Activated T-cell treated with anti-CD3 and anti-CD28 coated beads, Interleukin-2, amount 50 U/mL, for 24 hours (primary cell): ENCODE results near the gene AGRN.
"Not testable (repeated sequence)": the region's sequence is repeated elsewhere in the genome, so short reads cannot be mapped to it uniquely, and the experiment has no call there.

Experiments
- DNase-seq: peaks from one replicate; pipeline ENCODE4 v3.0.0-alpha.2; 2020
- H3K27ac Mint-ChIP-seq: 2 replicates; pipeline ENCODE4 v1.8.0; 2020; ENCODE audit warnings: mild to moderate bottlenecking, mixed read lengths
- H3K27me3 Mint-ChIP-seq: 2 replicates; pipeline ENCODE4 v1.8.0; 2020; ENCODE audit warnings: mixed read lengths
- H3K36me3 Mint-ChIP-seq: 2 replicates; pipeline ENCODE4 v1.8.0; 2020; ENCODE audit warnings: low read depth, mixed read lengths
- H3K4me1 Mint-ChIP-seq: 2 replicates; pipeline ENCODE4 v1.8.0; 2020; ENCODE audit warnings: low read depth, mixed read lengths
- H3K4me3 Mint-ChIP-seq: 2 replicates; pipeline ENCODE4 v1.8.0; 2020; ENCODE audit warnings: mild to moderate bottlenecking, moderate library complexity, mixed read lengths
- H3K9me3 Mint-ChIP-seq: 2 replicates; pipeline ENCODE4 v1.8.0; 2020; ENCODE audit warnings: mixed read lengths

AGRN gene

DNA sequence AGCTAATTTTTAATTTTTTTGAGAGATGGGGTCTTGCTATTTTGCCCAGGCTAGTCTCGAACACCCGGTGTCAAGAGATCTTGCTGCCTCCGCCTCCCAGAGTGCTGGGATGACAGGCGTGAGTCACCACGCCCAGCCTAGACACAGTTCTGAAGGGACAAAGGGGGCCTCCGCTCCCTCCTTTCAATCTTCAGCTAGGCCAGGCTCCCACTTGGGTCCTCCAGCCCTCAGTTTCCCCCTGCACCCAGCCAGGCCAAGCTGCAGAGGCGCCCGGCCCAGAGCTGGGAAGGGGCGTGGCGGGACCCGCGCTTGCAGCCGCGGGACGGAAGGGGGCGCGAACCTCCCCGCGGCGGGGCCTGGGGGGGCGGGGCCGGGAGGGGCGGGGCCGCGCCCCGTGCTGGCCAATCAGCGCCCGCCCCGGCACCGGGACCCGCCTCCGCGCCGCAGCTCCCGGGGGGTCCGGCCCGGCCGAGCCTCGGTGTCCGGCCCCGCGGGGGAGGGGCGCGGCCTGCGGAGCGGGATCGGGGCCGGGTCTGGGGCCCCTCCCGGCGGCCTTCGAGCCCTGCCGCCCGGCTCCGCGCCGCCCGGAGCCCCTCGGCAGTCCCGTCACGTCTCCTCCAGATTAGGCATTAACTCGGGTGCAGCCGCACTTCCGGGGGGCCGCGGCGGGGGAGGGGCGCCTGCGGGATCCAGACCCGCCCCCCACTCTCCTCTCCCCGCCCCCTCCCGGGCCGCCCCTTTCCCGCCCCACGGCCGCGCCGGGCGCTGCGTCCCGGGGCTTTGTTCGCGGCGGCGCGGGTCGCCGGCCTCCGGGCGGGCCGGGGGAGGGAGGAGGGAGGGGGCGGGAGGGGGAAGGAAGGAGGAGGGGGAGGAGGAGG, 559 bp upstream of the AGRN start:
- Mint-ChIP-seq H3K9me3 (no peaks in the 10 kb centered on the region), H3K4me3 (peak overlapping the region; percentile 73), H3K27ac (no peak overlapping the region), H3K27me3 (peaks cover 11% of the 10 kb centered on the region), H3K36me3 (no peaks in the 10 kb centered on the region), H3K4me1 (peaks cover 15% of the 10 kb centered on the region)
- DNase-seq: peak; percentile 88

DNA sequence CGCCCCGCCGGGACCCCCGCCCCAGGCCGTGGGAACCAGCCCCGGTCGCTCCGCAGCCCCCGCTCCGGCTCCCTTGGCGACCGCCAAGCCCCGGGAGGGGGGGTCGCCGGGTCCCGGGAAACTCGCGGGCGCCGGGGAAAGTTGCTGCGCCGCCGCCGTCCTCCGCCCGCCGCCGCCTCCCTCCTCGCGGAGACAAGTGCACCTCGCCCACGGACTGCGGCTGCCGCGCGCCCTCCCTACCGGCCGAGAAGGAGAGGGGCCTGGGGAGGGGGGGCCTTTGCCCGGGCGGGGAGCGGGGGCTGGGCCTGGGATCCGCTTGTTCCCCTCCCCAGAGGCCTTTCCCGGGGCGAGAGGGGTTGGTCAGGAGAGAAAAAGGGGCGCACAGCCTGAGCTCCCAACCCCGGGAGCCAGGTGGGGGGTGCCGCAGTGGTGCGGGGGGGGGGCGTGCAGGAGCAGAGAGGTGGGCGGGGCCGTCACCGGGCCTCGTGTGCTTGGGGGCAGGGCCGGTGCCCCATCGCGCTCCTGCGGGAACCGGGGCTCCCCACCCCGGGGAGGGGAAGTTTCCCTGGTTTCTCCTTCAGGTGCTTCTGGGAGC, 592 bp downstream of the AGRN start:
- peaks cover 11% of the 10 kb centered on the region for H3K27me3 Mint-ChIP-seq
- DNase-seq: peak; percentile 66
- H3K4me3 Mint-ChIP-seq: peak overlapping the region; percentile 39
- no peaks in the 10 kb centered on the region for H3K36me3 Mint-ChIP-seq
- H3K9me3 Mint-ChIP-seq: no peaks in the 10 kb centered on the region
- H3K4me1 Mint-ChIP-seq: peaks cover 9% of the 10 kb centered on the region
- no peak overlapping the region for H3K27ac Mint-ChIP-seq

DNA sequence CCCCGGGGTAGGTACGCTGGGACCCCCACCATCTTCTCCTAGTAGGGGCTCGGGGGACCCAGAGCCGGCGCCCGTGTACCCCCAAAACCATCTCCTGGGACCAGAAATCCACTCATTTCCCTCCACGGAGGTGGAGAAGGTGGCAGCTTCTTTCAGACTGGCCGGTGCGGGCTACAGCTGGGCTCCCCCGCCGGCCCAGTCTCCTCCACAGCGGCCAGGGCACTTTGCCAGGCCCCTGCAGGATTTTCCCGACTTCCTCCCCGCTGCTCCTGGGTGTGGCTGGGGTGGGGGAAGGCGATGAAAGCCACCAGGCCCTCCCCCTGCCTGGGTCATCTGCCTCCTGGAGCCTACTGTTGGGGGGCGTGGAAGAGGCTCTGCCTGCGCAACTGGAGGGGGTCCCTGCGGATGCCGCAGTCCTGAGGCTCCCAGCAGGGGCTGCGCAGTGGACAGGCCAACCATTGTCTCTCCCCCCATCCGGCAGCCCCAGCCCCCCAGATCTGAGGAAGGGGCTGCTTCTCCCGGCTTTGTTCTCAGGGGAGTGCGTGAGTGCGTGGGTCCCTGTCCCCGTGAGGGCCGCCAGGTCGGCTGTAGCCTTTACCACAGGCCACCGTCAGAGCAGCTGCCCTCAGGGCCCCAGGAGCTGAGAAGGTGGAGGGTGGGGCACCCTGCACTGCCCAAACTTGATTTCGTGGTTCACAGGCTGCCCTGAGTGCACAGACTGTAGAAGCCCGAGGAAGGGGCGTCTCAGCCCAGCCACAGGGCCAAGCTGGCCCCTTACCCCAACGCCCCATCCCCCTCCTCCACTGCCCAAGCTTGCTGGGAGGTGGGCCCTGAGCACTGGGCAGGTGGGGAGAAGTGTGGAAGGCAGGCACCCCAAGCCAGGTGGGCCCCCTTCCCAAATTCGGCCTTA, 1.3 kb downstream of the AGRN start:
- Mint-ChIP-seq H3K4me3 (peak overlapping the region; percentile 44), H3K27me3 (peaks cover 11% of the 10 kb centered on the region), H3K9me3 (no peaks in the 10 kb centered on the region), H3K4me1 (peaks cover 9% of the 10 kb centered on the region), H3K36me3 (no peaks in the 10 kb centered on the region), H3K27ac (no peak overlapping the region)
- no peak for DNase-seq

DNA sequence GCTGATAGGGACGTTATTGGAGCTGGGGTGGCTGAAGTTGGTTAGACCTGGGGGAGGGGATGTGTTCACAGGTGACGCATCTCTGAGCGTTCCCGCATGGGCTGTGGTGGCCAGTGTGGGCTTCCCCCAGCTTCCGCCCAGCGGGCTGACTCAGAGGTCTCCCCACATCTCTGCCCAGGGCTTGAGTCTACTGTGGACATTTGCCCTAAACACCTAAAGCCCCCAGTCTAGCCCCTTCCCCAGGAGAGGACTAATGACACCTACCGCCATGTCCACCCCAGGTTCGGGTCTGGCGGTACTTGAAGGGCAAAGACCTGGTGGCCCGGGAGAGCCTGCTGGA, 2.0 kb downstream of the AGRN start:
- H3K4me3 Mint-ChIP-seq: no peak overlapping the region

DNA sequence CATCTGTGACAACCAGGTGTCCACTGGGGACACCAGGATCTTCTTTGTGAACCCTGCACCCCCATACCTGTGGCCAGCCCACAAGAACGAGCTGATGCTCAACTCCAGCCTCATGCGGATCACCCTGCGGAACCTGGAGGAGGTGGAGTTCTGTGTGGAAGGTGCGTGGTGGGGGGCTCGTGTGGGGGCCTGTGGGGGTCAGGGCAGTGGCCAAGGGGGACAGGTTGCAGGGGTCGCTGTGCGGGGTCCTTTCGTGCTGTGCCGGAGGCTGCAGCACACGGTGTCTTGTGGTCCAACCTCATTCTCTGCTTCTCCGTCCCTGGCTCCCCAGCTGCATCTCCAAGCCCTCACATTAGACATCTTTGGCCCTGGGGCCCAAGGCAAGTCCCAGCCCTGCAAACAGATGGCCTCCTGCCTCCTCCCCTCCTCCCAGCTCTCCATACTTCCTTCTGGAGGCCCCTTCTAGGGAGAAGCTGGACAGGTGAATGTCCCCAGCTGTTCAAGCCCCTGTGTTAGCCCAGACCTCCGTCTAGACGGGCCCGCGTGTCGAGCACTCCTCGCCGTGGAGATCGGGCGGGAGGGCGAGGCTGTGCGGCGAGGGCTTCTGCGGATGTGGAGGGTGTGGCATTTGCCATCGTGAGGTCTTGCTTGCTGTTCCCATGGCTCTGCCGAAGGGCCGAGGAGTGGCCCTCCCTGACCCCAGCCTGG, 2.5 kb downstream of the AGRN start:
- Mint-ChIP-seq H3K27me3 (peaks cover 14% of the 10 kb centered on the region), H3K36me3 (no peaks in the 10 kb centered on the region), H3K9me3 (no peaks in the 10 kb centered on the region), H3K4me1 (peaks cover 3% of the 10 kb centered on the region), H3K4me3 (no peak overlapping the region), H3K27ac (no peak overlapping the region)
- no peak for DNase-seq

More for the DNA sequence above, 2.0 kb downstream of the AGRN start:
- H3K9me3 Mint-ChIP-seq: no peaks in the 10 kb centered on the region
- no peaks in the 10 kb centered on the region for H3K36me3 Mint-ChIP-seq
- peaks cover 9% of the 10 kb centered on the region for H3K4me1 Mint-ChIP-seq
- H3K27me3 Mint-ChIP-seq: peaks cover 11% of the 10 kb centered on the region
- H3K27ac Mint-ChIP-seq: no peak overlapping the region
- no peak for DNase-seq

DNA sequence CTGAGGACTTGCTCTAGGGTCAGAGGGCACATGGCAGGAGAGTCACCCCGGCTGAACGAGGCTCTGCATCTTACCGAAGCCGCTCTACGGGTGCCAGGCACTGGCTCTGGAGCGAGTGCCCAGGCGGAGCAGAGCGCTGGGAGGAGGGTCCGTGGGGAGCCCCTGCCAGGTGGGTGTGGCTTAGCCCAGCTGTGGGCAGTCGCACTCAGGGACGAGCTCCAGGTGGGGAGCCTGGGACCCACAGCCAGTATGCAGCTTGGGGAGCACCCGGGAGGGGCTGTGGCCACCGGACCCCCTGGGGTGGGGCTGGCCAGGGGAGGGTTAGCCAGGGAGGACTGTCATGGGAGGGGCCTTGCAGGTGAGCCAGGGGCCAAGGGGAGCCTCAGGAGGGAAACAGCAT, 3.8 kb downstream of the AGRN start:
- Mint-ChIP-seq H3K4me3 (no peak overlapping the region), H3K27ac (no peak overlapping the region), H3K36me3 (no peaks in the 10 kb centered on the region), H3K4me1 (peaks cover 3% of the 10 kb centered on the region), H3K27me3 (peaks cover 14% of the 10 kb centered on the region), H3K9me3 (no peaks in the 10 kb centered on the region)
- DNase-seq: no peak

DNA sequence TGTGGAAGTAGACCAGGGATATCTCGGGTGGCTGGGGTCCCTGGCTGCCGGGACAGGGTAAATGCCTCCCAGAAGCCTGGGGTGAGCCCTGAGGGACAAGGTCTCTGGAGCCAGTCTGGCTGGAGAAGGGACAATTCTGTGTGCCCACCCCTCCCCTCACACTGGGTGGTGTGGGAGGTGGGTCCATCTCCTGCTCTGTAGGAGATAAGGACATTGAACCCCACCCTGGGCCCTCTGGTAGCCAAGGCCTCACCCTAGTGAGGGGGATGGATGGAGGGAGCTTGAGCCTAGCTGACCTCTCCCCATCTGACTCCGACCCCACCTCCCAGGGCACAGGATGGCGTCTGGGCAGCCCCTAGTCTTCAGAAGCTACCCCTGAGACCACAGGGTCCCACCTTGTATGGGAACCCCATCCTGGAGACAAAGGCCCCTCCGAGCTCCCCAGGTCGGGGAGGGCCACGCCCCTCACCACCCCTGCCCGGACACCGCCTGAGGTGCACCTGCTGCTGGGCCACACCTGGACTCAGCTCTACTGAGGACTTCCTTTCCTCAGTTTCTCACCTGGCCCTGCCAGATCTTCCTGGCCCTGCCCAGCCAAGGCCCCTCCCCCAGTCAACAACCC, 4.3 kb downstream of the AGRN start:
- Mint-ChIP-seq H3K4me3 (no peak overlapping the region), H3K9me3 (no peaks in the 10 kb centered on the region), H3K27ac (no peak overlapping the region), H3K27me3 (peaks cover 14% of the 10 kb centered on the region), H3K36me3 (no peaks in the 10 kb centered on the region), H3K4me1 (no peaks in the 10 kb centered on the region)
- DNase-seq: no peak

DNA sequence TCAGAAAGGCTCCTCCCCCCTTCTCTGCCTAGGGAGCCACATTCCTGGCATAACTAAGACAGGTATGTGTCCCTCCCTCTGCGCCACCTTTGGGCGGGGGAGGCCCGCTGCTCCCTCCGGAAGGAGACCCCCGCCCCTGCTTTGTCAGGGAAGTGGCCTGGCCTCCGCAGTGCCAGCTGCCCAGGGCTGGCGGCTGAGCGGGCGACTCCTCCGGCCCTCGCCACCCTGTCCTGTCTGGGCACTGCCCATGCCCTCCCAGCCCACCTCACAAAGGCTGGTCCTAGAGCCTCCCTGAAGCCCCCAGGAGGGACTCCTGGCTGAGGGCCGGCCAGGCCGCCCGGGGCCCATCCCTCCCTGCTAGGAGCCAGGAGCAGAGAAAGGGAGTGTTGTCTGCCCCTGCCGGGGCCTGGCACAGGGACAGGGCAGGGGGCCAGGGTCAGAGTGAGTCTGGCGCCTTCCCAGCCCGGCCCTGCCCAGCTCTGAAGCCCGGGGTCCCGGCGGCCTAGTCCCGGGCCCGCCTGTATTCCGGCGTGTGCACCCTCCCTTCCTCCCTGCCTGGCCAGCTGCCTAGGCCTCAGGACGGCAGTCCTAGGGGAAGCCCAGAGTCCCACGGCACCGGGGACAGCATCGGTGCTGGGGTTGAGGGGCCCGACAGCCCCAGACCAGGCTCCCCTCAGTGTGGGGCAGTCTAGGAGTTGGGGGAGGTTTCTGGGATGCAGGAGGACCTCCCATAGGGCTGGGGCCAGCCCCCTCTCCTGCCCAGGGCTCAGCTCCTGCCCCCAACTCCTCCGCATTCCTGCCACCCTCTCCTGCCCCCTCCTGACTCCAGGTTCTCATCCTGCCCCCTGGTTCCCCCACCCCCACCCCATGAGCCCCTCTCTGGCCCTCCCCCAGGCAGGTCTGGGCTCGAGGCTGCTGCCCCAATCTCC, 5.1 kb downstream of the AGRN start:
- Mint-ChIP-seq H3K4me1 (no peaks in the 10 kb centered on the region), H3K36me3 (no peaks in the 10 kb centered on the region)

DNA sequence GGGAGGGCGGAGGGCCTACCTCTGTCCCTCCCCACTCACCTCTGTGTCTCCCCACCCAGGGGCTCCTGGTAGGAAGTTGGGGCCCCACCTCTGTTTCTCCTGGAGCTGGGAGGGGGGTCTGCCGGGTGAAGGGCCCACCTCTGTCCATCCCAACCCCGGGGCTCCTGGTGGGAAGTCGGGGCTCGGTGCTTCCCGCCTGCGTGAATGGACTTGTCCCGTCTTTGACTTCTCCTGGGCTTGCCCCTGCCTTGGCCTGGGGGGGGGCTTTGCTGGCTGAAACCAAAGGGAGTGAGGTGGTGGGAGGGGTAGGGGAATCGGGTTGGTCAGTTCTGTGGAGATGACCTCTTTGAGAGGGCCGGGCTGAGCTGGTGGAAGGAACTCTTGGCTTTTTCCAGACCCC, 5.8 kb downstream of the AGRN start:
- H3K9me3 Mint-ChIP-seq: no peaks in the 10 kb centered on the region
- H3K27me3 Mint-ChIP-seq: peaks cover 14% of the 10 kb centered on the region
- H3K36me3 Mint-ChIP-seq: no peaks in the 10 kb centered on the region
- no peak overlapping the region for H3K27ac Mint-ChIP-seq
- DNase-seq: no peak
- no peaks in the 10 kb centered on the region for H3K4me1 Mint-ChIP-seq
- no peak overlapping the region for H3K4me3 Mint-ChIP-seq

More for the DNA sequence above, 5.1 kb downstream of the AGRN start:
- Mint-ChIP-seq H3K9me3 (no peaks in the 10 kb centered on the region), H3K27me3 (peaks cover 14% of the 10 kb centered on the region), H3K4me3 (no peak overlapping the region), H3K27ac (no peak overlapping the region)
- DNase-seq: no peak

DNA sequence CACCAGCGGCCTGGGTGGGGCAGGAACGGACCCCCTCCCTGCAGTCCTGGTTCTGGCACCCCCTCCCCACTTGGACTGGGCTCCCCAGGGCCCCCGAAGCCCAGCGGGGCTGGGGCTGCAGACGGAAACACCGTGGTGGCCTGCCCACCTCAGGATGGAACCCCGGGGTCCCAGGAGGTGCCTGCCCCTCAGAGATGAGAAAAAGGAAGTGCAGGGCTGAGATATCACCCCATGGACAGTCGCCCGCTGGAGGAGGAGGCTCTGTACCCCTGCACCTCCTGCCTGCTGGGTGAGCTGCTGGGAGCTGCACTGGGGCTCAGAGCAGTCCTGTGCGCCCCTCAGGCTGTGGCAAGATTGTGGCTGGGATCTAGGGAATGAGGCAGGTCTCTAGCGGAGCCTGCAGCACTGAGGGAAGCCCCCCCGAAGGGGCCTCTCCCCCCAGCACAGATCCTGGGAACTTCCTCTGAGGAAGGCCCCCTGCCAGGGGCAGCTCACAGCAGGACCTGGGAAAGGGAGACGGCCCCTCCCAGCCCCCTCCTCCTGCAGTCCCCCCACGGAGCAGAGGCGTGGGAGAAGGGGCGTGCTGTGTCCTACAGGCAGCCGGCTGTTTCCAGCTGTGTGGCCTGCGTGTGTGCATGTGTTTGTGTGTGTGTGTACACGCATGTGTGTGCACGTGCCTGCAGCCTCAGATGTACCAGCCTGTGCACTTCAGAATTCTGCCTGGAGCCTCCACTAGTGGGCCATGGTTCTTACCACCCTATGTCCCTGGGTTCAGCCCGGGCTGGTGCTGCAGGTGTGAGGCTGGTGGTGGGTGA, 6.9 kb downstream of the AGRN start:
- peaks cover 14% of the 10 kb centered on the region for H3K27me3 Mint-ChIP-seq
- H3K9me3 Mint-ChIP-seq: no peaks in the 10 kb centered on the region
- H3K27ac Mint-ChIP-seq: no peak overlapping the region
- DNase-seq: no peak
- no peak overlapping the region for H3K4me3 Mint-ChIP-seq
- no peaks in the 10 kb centered on the region for H3K36me3 Mint-ChIP-seq
- H3K4me1 Mint-ChIP-seq: no peaks in the 10 kb centered on the region

DNA sequence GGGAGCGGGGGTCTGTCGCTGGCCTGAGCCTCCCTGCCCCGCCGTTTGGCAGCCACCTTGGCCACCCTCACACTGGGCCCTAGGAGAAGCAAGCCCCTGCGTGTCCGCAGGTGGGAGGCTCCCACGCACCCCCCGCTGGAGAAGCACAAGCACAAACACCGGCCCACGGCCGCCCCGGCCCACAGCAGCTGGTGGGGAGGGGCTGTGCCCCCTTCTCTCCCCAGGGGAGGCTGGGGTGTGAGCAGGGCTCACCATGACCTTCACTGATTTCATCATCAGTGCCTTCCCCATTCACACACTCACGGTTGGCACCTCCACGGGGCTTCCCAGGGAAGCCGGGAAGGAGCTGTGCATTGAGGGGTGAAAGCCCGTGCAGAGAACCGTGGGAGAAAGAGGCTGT, 7.9 kb downstream of the AGRN start:
- no peaks in the 10 kb centered on the region for H3K9me3 Mint-ChIP-seq
- no peak overlapping the region for H3K4me3 Mint-ChIP-seq
- H3K27ac Mint-ChIP-seq: no peak overlapping the region
- H3K27me3 Mint-ChIP-seq: peaks cover 18% of the 10 kb centered on the region
- H3K4me1 Mint-ChIP-seq: peaks cover 7% of the 10 kb centered on the region
- no peak for DNase-seq
- H3K36me3 Mint-ChIP-seq: no peaks in the 10 kb centered on the region

DNA sequence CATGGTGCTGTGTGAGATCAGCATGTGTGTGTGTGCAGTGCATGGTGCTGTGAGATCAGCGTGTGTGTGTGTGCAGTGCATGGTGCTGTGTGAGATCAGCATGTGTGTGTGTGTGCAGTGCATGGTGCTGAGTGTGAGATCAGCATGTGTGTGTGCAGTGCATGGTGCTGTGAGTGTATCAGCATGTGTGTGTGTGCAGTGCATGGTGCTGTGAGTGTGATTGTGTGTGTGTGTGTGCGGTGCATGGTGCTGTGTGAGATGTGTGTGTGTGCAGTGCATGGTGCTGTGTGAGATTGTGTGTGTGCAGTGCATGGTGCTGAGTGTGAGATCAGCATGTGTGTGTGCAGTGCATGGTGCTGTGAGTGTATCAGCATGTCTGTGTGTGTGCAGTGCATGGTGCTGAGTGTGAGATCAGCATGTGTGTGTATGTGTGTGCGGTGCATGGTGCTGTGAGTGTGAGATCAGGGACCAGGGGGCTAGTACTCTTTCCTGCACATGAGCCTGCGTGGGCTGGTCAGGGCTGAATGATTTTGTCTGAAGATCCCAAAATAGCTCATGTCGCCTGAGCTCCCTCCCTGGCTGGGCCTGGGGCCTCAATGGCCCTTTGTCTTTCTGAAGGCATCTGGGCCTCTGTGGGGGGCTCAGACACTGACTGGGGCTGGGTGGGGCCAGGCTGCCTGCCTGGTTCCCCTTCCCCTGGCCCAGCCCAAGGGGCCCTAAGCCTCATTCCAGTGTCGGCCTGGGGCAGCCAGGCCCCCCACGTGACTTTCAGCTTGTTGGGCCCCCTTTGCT, 11.1 kb downstream of the AGRN start:
- not testable (repeated sequence) for H3K9me3 Mint-ChIP-seq, DNase-seq, H3K4me1 Mint-ChIP-seq, H3K4me3 Mint-ChIP-seq, H3K36me3 Mint-ChIP-seq, H3K27ac Mint-ChIP-seq
- H3K27me3 Mint-ChIP-seq: peaks cover 23% of the 10 kb centered on the region
